ENCODE results near the gene FAT1. TPM values are rescaled to one million over a fixed set of nuclear protein-coding genes. Genes with fewer than 3 reads are reported as not detected.

The FAT1 gene
- total and polyA plus RNA-seq, 2 donors (not counting 3 experiments of a cell fraction or from before 2014, with no cell fraction given): 9.2 to 9.8 TPM

GRCh38 chr4:186596346-186596745, 127.3 kb downstream of the FAT1 start:
- no peak overlapping the region for H3K27ac ChIP-seq (ENCODE audit: insufficient read depth, low read depth, low read length)
- no peak for FAIRE-seq
- no peaks in the 10 kb centered on the region for H4K20me1 ChIP-seq (replicated peaks; ENCODE audit: control insufficient read depth, extremely low read depth, insufficient read depth, low read length)
- TF ChIP-seq GATA2 (IDR thresholded peaks at IDR 0.05; ENCODE audit: insufficient read depth, insufficient read length, low read depth, low read length) (no peak), EZH2 (IDR thresholded peaks at IDR 0.05; ENCODE audit: borderline replicate concordance, low read depth, low read length, severe bottlenecking) (no peak), POLR2AphosphoS5 (IDR thresholded peaks at IDR 0.05; ENCODE audit: insufficient read depth, low read depth, low read length) (no peak), MAX (IDR thresholded peaks at IDR 0.05; ENCODE audit: insufficient read depth, insufficient read length) (no peak), CTCF (IDR thresholded peaks at IDR 0.05; ENCODE audit: extremely low read depth in 1 of 2, insufficient read depth in 1 of 2, low read depth in 1 of 2, low read length in 2 of 2) (no peak), FOS (IDR thresholded peaks at IDR 0.05; ENCODE audit: borderline replicate concordance, insufficient read depth, low read length) (no peak)
- H3K9ac ChIP-seq (replicated peaks; ENCODE audit: extremely low read depth, insufficient read depth, low read length): no peak overlapping the region
- dilution Hi-C loops (cut with MboI; ENCODE audit: extremely low pct_ligation_motif_present, low sequenced_read_pairs) (no loop called here), intact Hi-C loops (cut with micrococcal nuclease) (no loop called here)
- H3K36me3 ChIP-seq (ENCODE audit: control insufficient read depth in 2 of 2, extremely low read depth in 1 of 2, insufficient read depth in 2 of 2, low read length in 2 of 2): no peaks in the 10 kb centered on the region
- ChIA-PET POLR2A (no interaction called here), CTCF (interaction anchor here (1.1 kb wide), 1 partner anchor 9 kb away, joined by 3 read pairs; no protein-coding TSS in a partner anchor)
- no peak overlapping the region for H3K4me2 ChIP-seq (ENCODE audit: insufficient read depth, low read length)
- H3K27me3 ChIP-seq (ENCODE audit: control insufficient read depth in 2 of 2, insufficient read depth in 2 of 2, low read length in 2 of 2): no peaks in the 10 kb centered on the region
- H3K9me1 ChIP-seq (replicated peaks; ENCODE audit: control insufficient read depth, extremely low read depth, insufficient read depth, low read length): no peaks in the 10 kb centered on the region
- H3K4me3 ChIP-seq (replicated peaks in 1 of 3; ENCODE audit: insufficient read depth in 1 of 3, low read depth in 1 of 3, low read length in 3 of 3): no peak overlapping the region
- DNase-seq (ENCODE audit: low read depth, low spot score): no peak
- no peak overlapping the region for H2AFZ ChIP-seq (ENCODE audit: low read depth, low read length)
- H3K79me2 ChIP-seq (ENCODE audit: control insufficient read depth, insufficient read depth, low read length): no peaks in the 10 kb centered on the region
- H3K4me1 ChIP-seq (ENCODE audit: control insufficient read depth, extremely low read depth, insufficient read depth, low read length): no peaks in the 10 kb centered on the region
- no TSS peak for BruUV-seq (replicated peaks)
- no peaks in the 10 kb centered on the region for H3K9me3 ChIP-seq (replicated peaks; ENCODE audit: control insufficient read depth, insufficient read depth, low read length)
